MM.1S (cell line): ENCODE measurements around the gene LAGE3.

ENCODE experiments used
- DNase-seq: peaks from one replicate; pipeline ENCODE4 v3.0.0-alpha.2; 2015
- H2AFZ ChIP-seq: fragments of 300-600 bp; sonication (generic); 2 replicates; pipeline ENCODE4 v1.6.0; 2016; ENCODE audit warnings: antibody characterized with exemption, low read length
- H3F3A ChIP-seq: fragments of 300-600 bp; sonication (generic); 2 replicates; pipeline ENCODE4 v1.6.1; 2016; ENCODE audit warnings: mild to moderate bottlenecking, antibody characterized with exemption, low read length, moderate library complexity, mixed read lengths; ENCODE audit not compliant: insufficient read depth
- H3K27ac ChIP-seq: fragments of 300-600 bp; sonication (generic); 2 replicates; pipeline ENCODE4 v1.5.1; 2016; ENCODE audit warnings: mild to moderate bottlenecking, low read length
- H3K27me3 ChIP-seq: fragments of 300-600 bp; sonication (generic); replicated peaks from 2 replicates; pipeline ENCODE4 v1.6.0; 2016; ENCODE audit warnings: low read length; ENCODE audit not compliant: insufficient read depth
- H3K36me3 ChIP-seq: fragments of 300-600 bp; sonication (generic); replicated peaks from 2 replicates; pipeline ENCODE4 v1.6.1; 2016; ENCODE audit warnings: mild to moderate bottlenecking, low read length, mixed read lengths; ENCODE audit not compliant: insufficient read depth
- H3K4me1 ChIP-seq: fragments of 300-600 bp; sonication (generic); 2 replicates; pipeline ENCODE4 v1.6.1; 2016; ENCODE audit warnings: low read length, mixed read lengths
- H3K4me2 ChIP-seq: fragments of 300-600 bp; sonication (generic); 2 replicates; pipeline ENCODE4 v1.6.0; 2016; ENCODE audit warnings: low read depth, low read length
- H3K4me3 ChIP-seq: fragments of 300-600 bp; sonication (generic); 2 replicates; pipeline ENCODE4 v1.5.1; 2016; ENCODE audit warnings: low read length, mixed read lengths
- H3K79me2 ChIP-seq: fragments of 300-600 bp; sonication (generic); 2 replicates; pipeline ENCODE4 v1.6.1; 2016; ENCODE audit warnings: mixed run types, low read length, mixed read lengths
- H3K9ac ChIP-seq: fragments of 300-600 bp; sonication (generic); 2 replicates; pipeline ENCODE4 v1.6.1; 2016; ENCODE audit warnings: low read length, mixed read lengths
- H3K9me2 ChIP-seq: fragments of 300-600 bp; sonication (generic); replicated peaks from 2 replicates; pipeline ENCODE4 v1.6.1; 2016; ENCODE audit warnings: mild to moderate bottlenecking, low read length, mixed read lengths; ENCODE audit not compliant: insufficient read depth
- H3K9me3 ChIP-seq: fragments of 300-600 bp; sonication (generic); replicated peaks from 2 replicates; pipeline ENCODE4 v1.6.1; 2016; ENCODE audit warnings: mild to moderate bottlenecking, low read length, mixed read lengths; ENCODE audit not compliant: insufficient read depth
- H4K20me1 ChIP-seq: fragments of 300-600 bp; sonication (generic); 2 replicates; pipeline ENCODE4 v1.6.1; 2016; ENCODE audit warnings: mild to moderate bottlenecking, low read length, moderate library complexity, mixed read lengths; ENCODE audit not compliant: insufficient read depth
- EZH2 ChIP-seq: fragments of 300-600 bp; sonication (generic); optimal IDR thresholded peaks from 2 replicates; pipeline ENCODE3; 2017; ENCODE audit warnings: low read depth, mild to moderate bottlenecking, antibody characterized with exemption, low read length, mixed read lengths
- EZH2phosphoT487 ChIP-seq: fragments of 300-600 bp; sonication (generic); IDR thresholded peaks from 2 replicates; pipeline ENCODE4 v1.6.1; 2018; ENCODE audit warnings: antibody characterized with exemption, low read length
- TF ChIP-seq, protein P1 (sequence below): fragments of 300-600 bp; sonication (generic); IDR thresholded peaks from 2 replicates; pipeline ENCODE4 v1.5.1; 2016; ENCODE audit warnings: antibody characterized with exemption, low read length, mixed read lengths

Gene LAGE3

DNA sequence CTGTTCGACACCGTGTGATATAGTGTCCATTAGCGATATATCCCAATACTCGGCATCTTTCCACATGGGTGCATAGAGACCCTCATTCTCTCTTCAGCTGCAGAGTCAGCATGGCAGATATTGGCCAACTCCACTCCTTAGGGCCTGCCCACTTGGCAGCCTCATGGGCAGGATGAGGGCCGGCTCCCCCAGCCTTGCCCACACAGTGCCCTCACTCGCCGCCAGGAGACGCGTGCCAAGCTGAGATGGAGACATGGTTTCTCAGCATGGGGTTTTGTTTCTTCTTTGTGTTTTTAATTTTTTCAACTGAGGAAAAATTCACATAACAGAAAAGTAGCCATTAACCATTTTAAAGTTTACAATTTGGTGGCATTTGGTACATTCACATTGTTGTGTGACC is 26.3 kb downstream of the LAGE3 start:
- Histone ChIP-seq H3K9me2 (no peaks in the 10 kb centered on the region), H3K4me2 (no peak overlapping the region), H3F3A (no peaks in the 10 kb centered on the region), H3K27ac (no peak overlapping the region), H3K27me3 (no peaks in the 10 kb centered on the region), H3K36me3 (no peaks in the 10 kb centered on the region), H3K79me2 (no peaks in the 10 kb centered on the region), H3K4me3 (no peak overlapping the region), H3K9me3 (no peaks in the 10 kb centered on the region), H2AFZ (no peak overlapping the region), H3K9ac (no peak overlapping the region), H3K4me1 (no peaks in the 10 kb centered on the region), H4K20me1 (no peaks in the 10 kb centered on the region)
- TF ChIP-seq, protein P1, sequence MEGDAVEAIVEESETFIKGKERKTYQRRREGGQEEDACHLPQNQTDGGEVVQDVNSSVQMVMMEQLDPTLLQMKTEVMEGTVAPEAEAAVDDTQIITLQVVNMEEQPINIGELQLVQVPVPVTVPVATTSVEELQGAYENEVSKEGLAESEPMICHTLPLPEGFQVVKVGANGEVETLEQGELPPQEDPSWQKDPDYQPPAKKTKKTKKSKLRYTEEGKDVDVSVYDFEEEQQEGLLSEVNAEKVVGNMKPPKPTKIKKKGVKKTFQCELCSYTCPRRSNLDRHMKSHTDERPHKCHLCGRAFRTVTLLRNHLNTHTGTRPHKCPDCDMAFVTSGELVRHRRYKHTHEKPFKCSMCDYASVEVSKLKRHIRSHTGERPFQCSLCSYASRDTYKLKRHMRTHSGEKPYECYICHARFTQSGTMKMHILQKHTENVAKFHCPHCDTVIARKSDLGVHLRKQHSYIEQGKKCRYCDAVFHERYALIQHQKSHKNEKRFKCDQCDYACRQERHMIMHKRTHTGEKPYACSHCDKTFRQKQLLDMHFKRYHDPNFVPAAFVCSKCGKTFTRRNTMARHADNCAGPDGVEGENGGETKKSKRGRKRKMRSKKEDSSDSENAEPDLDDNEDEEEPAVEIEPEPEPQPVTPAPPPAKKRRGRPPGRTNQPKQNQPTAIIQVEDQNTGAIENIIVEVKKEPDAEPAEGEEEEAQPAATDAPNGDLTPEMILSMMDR = no peak
- TF ChIP-seq EZH2 (no peak), EZH2phosphoT487 (no peak)
- no peak for DNase-seq

DNA sequence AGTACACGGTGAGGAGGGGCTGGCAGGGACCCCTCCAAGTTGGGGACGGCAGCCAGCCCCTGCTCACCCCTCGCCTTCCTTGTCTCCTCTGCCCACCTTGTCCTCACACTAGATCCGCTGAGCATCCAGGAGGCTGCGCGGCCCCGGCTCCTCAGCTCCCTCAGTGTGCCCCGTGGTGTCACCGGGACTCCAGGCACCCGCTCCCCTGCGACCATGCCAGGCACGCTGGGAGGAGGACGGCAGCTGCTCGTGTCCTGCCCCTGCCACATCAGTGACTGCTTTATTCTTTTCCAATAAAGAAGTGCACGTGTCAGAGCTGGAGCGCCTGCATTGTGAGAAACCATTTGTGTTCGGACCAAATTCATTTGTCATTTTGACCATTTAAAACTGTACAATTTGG is 28.8 kb downstream of the LAGE3 start:
- H3K4me1 ChIP-seq = no peaks in the 10 kb centered on the region
- H3K4me2 ChIP-seq = no peak overlapping the region
- H3K27ac ChIP-seq = no peak overlapping the region
- no peak overlapping the region for H3K9ac ChIP-seq
- H3K36me3 ChIP-seq = no peaks in the 10 kb centered on the region
- H2AFZ ChIP-seq = no peak overlapping the region
- peaks cover 10% of the 10 kb centered on the region for H3K79me2 ChIP-seq
- no peaks in the 10 kb centered on the region for H3F3A ChIP-seq
- no peak for DNase-seq
- no peaks in the 10 kb centered on the region for H3K9me3 ChIP-seq
- no peak overlapping the region for H3K4me3 ChIP-seq
- no peaks in the 10 kb centered on the region for H3K9me2 ChIP-seq
- no peak for TF ChIP-seq EZH2phosphoT487
- TF ChIP-seq, protein P1 = no peak
- TF ChIP-seq EZH2 = no peak
- no peaks in the 10 kb centered on the region for H3K27me3 ChIP-seq
- no peaks in the 10 kb centered on the region for H4K20me1 ChIP-seq

DNA sequence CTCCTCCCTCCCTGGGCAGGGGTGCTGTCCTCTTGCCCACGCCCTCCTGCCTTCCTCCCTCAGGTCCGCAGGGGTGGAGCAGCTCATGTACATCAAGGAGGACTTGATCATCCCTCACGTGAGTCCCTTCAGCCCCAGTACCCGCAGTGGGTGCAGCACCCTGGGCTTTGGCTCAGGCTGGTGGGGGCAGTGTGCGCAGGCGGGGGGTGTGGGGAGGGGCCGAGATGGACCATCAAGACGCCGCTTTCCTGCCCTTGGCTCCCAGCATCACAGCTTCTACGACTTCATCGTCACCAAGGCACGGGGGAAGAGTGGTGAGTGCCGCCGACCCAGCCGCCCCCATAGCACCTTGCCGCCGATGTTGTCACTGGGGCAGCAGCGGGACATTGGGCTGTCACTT is 29.5 kb downstream of the LAGE3 start:
- DNase-seq = no peak
- no peak overlapping the region for H3K27ac ChIP-seq
- H3K9me2 ChIP-seq = no peaks in the 10 kb centered on the region
- H3K4me2 ChIP-seq = no peak overlapping the region
- H3K79me2 ChIP-seq = peaks cover 17% of the 10 kb centered on the region
- TF ChIP-seq EZH2phosphoT487 (no peak), EZH2 (no peak)
- TF ChIP-seq, protein P1 = no peak
- no peaks in the 10 kb centered on the region for H3K9me3 ChIP-seq
- H3K4me3 ChIP-seq = no peak overlapping the region
- no peak overlapping the region for H2AFZ ChIP-seq
- H3K4me1 ChIP-seq = no peaks in the 10 kb centered on the region
- H3K9ac ChIP-seq = no peak overlapping the region
- no peaks in the 10 kb centered on the region for H3F3A ChIP-seq
- H4K20me1 ChIP-seq = no peaks in the 10 kb centered on the region
- H3K36me3 ChIP-seq = no peaks in the 10 kb centered on the region
- no peaks in the 10 kb centered on the region for H3K27me3 ChIP-seq
